ENCODE data around the gene ADK. TPM values are rescaled to one million over a fixed set of nuclear protein-coding genes. Genes with fewer than 3 reads are reported as not detected.

The ADK gene
- total RNA-seq, 1 donor, result 34.2 TPM

DNA sequence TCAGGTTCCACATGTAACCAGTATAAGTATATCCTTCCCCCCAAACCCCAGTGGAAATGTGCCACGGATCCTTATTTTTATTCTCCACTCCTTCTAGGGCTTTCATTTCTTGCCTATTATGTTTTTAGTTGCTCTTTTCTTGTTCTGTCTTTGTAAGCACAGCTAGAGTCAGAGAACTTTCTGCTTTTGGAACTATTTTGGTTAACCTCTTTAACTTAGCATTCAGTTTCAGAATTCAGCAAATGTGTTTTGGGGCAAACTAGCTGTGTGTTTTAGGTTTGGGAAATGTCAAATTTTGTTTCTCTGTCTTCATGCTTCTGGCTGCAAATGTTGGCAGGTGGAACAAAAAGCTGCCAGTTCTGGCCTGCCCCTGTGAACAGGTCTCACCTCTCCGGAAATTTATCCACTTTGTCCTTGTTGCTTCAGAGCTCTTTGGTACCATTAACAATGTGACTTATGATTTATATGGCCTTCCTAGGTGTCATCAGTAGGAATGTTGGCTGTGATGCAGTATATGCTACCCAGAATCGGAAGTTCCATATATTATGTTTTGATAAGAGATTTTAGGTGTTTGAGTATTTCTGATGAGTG, 156.1 kb downstream of the ADK start:
- Histone ChIP-seq H3K4me3 (ENCODE audit: low read length) (no peak overlapping the region), H3K27me3 (ENCODE audit: insufficient read depth, low read length) (no peaks in the 10 kb centered on the region), H3K9me3 (ENCODE audit: low read depth, low read length) (no peaks in the 10 kb centered on the region), H3K4me1 (ENCODE audit: insufficient read depth, low read length) (no peaks in the 10 kb centered on the region)

- H3K27me3 ChIP-seq (ENCODE audit: insufficient read depth, low read length), result no peaks in the 10 kb centered on the region
- H3K4me3 ChIP-seq (ENCODE audit: low read length), result no peak overlapping the region
- no peaks in the 10 kb centered on the region for H3K4me1 ChIP-seq (ENCODE audit: insufficient read depth, low read length)
- H3K9me3 ChIP-seq (ENCODE audit: low read depth, low read length), result no peaks in the 10 kb centered on the region
Measured at GRCh38 chr10:74310652-74311257, 159.7 kb downstream of the ADK start.

DNA sequence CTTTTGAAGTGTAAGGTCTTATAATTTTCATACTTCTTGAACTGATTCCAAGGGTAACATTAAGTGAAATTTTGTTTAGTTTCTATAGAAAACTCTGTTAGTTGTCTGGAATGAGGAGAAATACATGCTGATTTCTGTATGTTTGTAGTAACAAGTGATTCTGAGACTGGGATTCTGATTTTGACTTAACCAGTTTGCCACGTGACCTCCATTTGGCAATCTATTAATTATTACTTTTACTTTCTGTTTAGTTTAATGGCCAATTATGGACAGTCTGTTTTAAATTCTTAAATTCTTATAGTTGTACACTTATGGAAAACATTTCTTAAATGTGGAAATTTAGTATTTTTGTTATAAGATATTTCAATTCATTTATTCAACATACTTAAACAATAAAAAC, 163.1 kb downstream of the ADK start:
- no peaks in the 10 kb centered on the region for H3K4me1 ChIP-seq (ENCODE audit: insufficient read depth, low read length)
- H3K27me3 ChIP-seq (ENCODE audit: insufficient read depth, low read length), result no peaks in the 10 kb centered on the region
- H3K4me3 ChIP-seq (ENCODE audit: low read length), result no peak overlapping the region
- H3K9me3 ChIP-seq (ENCODE audit: low read depth, low read length), result peaks cover 4% of the 10 kb centered on the region

- H3K4me3 ChIP-seq (ENCODE audit: low read length), result no peak overlapping the region
- H3K4me1 ChIP-seq (ENCODE audit: insufficient read depth, low read length), result no peaks in the 10 kb centered on the region
Measured at GRCh38 chr10:74320026-74320425, 169.0 kb downstream of the ADK start.

GRCh38 chr10:74320717-74321116, 169.7 kb downstream of the ADK start:
- no peaks in the 10 kb centered on the region for H3K4me1 ChIP-seq (ENCODE audit: insufficient read depth, low read length)
- H3K27me3 ChIP-seq (ENCODE audit: insufficient read depth, low read length), result no peaks in the 10 kb centered on the region
- H3K4me3 ChIP-seq (ENCODE audit: low read length), result no peak overlapping the region
- H3K9me3 ChIP-seq (ENCODE audit: low read depth, low read length), result peaks cover 18% of the 10 kb centered on the region

More at GRCh38 chr10:74320026-74320425, 169.0 kb downstream of the ADK start:
- H3K27me3 ChIP-seq (ENCODE audit: insufficient read depth, low read length), result no peaks in the 10 kb centered on the region
- peaks cover 18% of the 10 kb centered on the region for H3K9me3 ChIP-seq (ENCODE audit: low read depth, low read length)

DNA sequence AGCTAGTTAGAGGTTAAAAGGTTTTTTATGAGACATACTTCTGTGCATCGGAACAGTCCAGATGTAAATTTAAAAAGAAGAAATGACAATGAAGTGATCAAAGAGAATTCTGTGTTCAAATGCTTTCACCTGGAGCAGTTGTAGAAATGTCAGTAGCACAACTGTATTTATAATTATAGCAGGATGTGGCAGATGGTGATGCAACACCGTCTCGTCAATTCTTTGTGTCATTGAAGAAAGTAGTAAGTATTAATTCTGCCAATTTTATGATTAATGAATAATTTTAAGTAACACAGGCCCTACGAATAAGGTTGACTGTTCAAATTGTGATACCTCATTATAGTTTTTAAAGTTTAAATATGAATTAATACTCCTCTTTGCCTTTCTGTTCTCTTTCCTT, 171.1 kb downstream of the ADK start:
- peaks cover 18% of the 10 kb centered on the region for H3K9me3 ChIP-seq (ENCODE audit: low read depth, low read length)

GRCh38 chr10:74322565-74322964, 171.5 kb downstream of the ADK start:
- peaks cover 18% of the 10 kb centered on the region for H3K9me3 ChIP-seq (ENCODE audit: low read depth, low read length)
- no peak overlapping the region for H3K4me3 ChIP-seq (ENCODE audit: low read length)
- H3K4me1 ChIP-seq (ENCODE audit: insufficient read depth, low read length), result no peaks in the 10 kb centered on the region
- no peaks in the 10 kb centered on the region for H3K27me3 ChIP-seq (ENCODE audit: insufficient read depth, low read length)

More for the DNA sequence above, 171.1 kb downstream of the ADK start:
- H3K27me3 ChIP-seq (ENCODE audit: insufficient read depth, low read length), result no peaks in the 10 kb centered on the region
- H3K4me3 ChIP-seq (ENCODE audit: low read length), result no peak overlapping the region
- H3K4me1 ChIP-seq (ENCODE audit: insufficient read depth, low read length), result no peaks in the 10 kb centered on the region

- no peaks in the 10 kb centered on the region for H3K27me3 ChIP-seq (ENCODE audit: insufficient read depth, low read length)
- H3K9me3 ChIP-seq (ENCODE audit: low read depth, low read length), result no peaks in the 10 kb centered on the region
- no peak overlapping the region for H3K4me3 ChIP-seq (ENCODE audit: low read length)
- peaks cover 8% of the 10 kb centered on the region for H3K4me1 ChIP-seq (ENCODE audit: insufficient read depth, low read length)
Measured at GRCh38 chr10:74328388-74328787, 177.4 kb downstream of the ADK start.

DNA sequence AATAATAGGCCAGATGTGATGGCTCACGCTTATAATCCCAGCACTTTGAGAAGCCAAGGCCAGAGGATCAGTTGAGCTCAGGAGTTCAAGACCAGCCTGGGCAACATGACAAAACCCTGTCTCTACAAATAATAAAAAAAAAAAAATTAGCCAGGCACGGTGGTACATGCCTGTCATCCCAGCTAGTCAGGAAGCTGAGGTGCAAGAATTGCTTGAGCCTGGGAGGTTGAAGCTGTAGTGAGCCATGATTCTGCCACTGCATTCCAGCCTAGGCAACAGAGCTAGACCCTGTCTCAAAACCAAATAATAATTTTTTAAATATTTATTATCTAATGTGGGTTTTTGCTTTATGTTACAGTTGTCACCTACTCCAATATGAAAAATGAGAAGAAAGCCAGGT, 178.9 kb downstream of the ADK start:
- Histone ChIP-seq H3K27me3 (ENCODE audit: insufficient read depth, low read length) (no peaks in the 10 kb centered on the region), H3K4me3 (ENCODE audit: low read length) (no peak overlapping the region), H3K9me3 (ENCODE audit: low read depth, low read length) (no peaks in the 10 kb centered on the region), H3K4me1 (ENCODE audit: insufficient read depth, low read length) (peaks cover 8% of the 10 kb centered on the region)

GRCh38 chr10:74330646-74331045, 179.6 kb downstream of the ADK start:
- Histone ChIP-seq H3K9me3 (ENCODE audit: low read depth, low read length) (no peaks in the 10 kb centered on the region), H3K27me3 (ENCODE audit: insufficient read depth, low read length) (no peaks in the 10 kb centered on the region), H3K4me1 (ENCODE audit: insufficient read depth, low read length) (peaks cover 8% of the 10 kb centered on the region), H3K4me3 (ENCODE audit: low read length) (no peak overlapping the region)

DNA sequence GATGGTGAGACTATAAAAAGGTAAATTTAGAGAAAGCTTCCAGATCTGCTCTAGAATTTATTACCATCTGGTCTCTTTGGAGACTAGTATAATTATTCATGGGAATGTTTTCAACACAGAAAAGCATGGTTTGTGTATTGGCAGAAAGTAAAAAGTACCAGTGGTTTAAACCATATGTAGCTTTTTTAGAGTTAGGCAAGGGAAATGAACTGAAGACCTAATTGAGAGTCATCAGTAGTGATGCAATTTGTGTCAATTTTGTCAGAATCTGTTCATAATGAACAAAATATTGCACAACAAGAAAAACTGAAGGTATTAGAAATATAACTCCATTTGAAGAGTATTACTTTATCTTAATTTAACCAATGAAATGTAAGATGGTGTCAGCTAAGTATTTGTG, 181.4 kb downstream of the ADK start:
- Histone ChIP-seq H3K9me3 (ENCODE audit: low read depth, low read length) (no peaks in the 10 kb centered on the region), H3K27me3 (ENCODE audit: insufficient read depth, low read length) (no peaks in the 10 kb centered on the region), H3K4me1 (ENCODE audit: insufficient read depth, low read length) (peaks cover 8% of the 10 kb centered on the region), H3K4me3 (ENCODE audit: low read length) (no peak overlapping the region)

DNA sequence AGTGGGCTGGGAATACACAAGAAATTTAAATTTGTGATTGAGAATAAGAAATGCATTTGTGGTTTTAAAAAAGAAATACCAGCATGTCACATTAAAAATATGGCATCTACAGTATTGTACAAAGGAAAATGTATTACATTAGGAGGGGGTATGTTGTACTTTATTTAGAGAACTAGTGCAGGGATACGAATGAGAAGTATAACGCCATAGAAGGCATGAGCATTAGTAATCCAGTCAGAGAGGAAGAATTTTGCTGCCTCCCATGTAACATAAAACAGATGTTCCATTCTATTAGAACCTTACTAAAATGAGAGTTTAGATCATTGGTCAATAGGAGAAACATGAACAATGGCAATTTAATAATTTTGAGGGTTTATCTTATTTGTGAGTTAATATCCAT, 182.2 kb downstream of the ADK start:
- no peaks in the 10 kb centered on the region for H3K9me3 ChIP-seq (ENCODE audit: low read depth, low read length)
- peaks cover 4% of the 10 kb centered on the region for H3K4me1 ChIP-seq (ENCODE audit: insufficient read depth, low read length)
- H3K27me3 ChIP-seq (ENCODE audit: insufficient read depth, low read length), result no peaks in the 10 kb centered on the region
- no peak overlapping the region for H3K4me3 ChIP-seq (ENCODE audit: low read length)

GRCh38 chr10:74334221-74334620, 183.2 kb downstream of the ADK start:
- no peak overlapping the region for H3K4me3 ChIP-seq (ENCODE audit: low read length)
- no peaks in the 10 kb centered on the region for H3K9me3 ChIP-seq (ENCODE audit: low read depth, low read length)
- no peaks in the 10 kb centered on the region for H3K4me1 ChIP-seq (ENCODE audit: insufficient read depth, low read length)
- no peaks in the 10 kb centered on the region for H3K27me3 ChIP-seq (ENCODE audit: insufficient read depth, low read length)

GRCh38 chr10:74335501-74335900, 184.5 kb downstream of the ADK start:
- H3K27me3 ChIP-seq (ENCODE audit: insufficient read depth, low read length), result no peaks in the 10 kb centered on the region
- no peaks in the 10 kb centered on the region for H3K4me1 ChIP-seq (ENCODE audit: insufficient read depth, low read length)
- no peak overlapping the region for H3K4me3 ChIP-seq (ENCODE audit: low read length)
- no peaks in the 10 kb centered on the region for H3K9me3 ChIP-seq (ENCODE audit: low read depth, low read length)

- Histone ChIP-seq H3K27me3 (ENCODE audit: insufficient read depth, low read length) (no peaks in the 10 kb centered on the region), H3K9me3 (ENCODE audit: low read depth, low read length) (no peaks in the 10 kb centered on the region), H3K4me1 (ENCODE audit: insufficient read depth, low read length) (no peaks in the 10 kb centered on the region), H3K4me3 (ENCODE audit: low read length) (no peak overlapping the region)
Measured at GRCh38 chr10:74337330-74338016, 186.5 kb downstream of the ADK start.

GRCh38 chr10:74342991-74343390, 192.0 kb downstream of the ADK start:
- H3K9me3 ChIP-seq (ENCODE audit: low read depth, low read length), result peaks cover 14% of the 10 kb centered on the region
- H3K27me3 ChIP-seq (ENCODE audit: insufficient read depth, low read length), result no peaks in the 10 kb centered on the region
- H3K4me1 ChIP-seq (ENCODE audit: insufficient read depth, low read length), result no peaks in the 10 kb centered on the region
- no peak overlapping the region for H3K4me3 ChIP-seq (ENCODE audit: low read length)

Data from mononuclear cell (primary cell).